GM18502 (cell line): ENCODE data around the gene CEP85.
A peak's percentile ranks its signal among the peaks of the same experiment; 100 is the strongest.

Source experiments
- ATAC-seq: cut with Tn5 transposase; IDR thresholded peaks from one replicate; pipeline ENCODE4 v1.9.1; 2021; ENCODE audit warnings: mild to moderate bottlenecking; ENCODE audit not compliant: unreplicated experiment, poor library complexity

Gene CEP85

GRCh38 chr1:26275580-26276431 lies 41.8 kb downstream of the CEP85 start:
- no peak for ATAC-seq

- ATAC-seq = no peak
These were observed 42.4 kb downstream of the CEP85 start for GRCh38 chr1:26276432-26276838.

- no peak for ATAC-seq
These were observed 43.3 kb downstream of the CEP85 start for GRCh38 chr1:26277261-26277661.

- no peak for ATAC-seq
These were observed 43.7 kb downstream of the CEP85 start for GRCh38 chr1:26277719-26278118.

GRCh38 chr1:26278303-26278702 lies 44.3 kb downstream of the CEP85 start:
- no peak for ATAC-seq

GRCh38 chr1:26278724-26279455 lies 44.9 kb downstream of the CEP85 start:
- ATAC-seq = no peak

GRCh38 chr1:26279456-26280332 lies 45.7 kb downstream of the CEP85 start, which contains the start of gene SH3BGRL3:
Gene SH3BGRL3 (plus strand): TSS chr1:26280086. CDS start chr1:26280156, 70 bp downstream.
- peak; percentile 55 for ATAC-seq

- ATAC-seq = no peak
These were observed 46.5 kb downstream of the CEP85 start for GRCh38 chr1:26280333-26281042.

- no peak for ATAC-seq
These were observed 47.3 kb downstream of the CEP85 start for GRCh38 chr1:26281091-26281958.

GRCh38 chr1:26281971-26282370 lies 48.0 kb downstream of the CEP85 start:
- no peak for ATAC-seq

- no peak for ATAC-seq
These were observed 48.5 kb downstream of the CEP85 start for GRCh38 chr1:26282401-26282918.

- no peak for ATAC-seq
These were observed 49.4 kb downstream of the CEP85 start for GRCh38 chr1:26283279-26283853.

GRCh38 chr1:26283871-26284596 lies 50.0 kb downstream of the CEP85 start:
- no peak for ATAC-seq

- peak; percentile 34 for ATAC-seq
These were observed 50.8 kb downstream of the CEP85 start for GRCh38 chr1:26284597-26285347.

- no peak for ATAC-seq
These were observed 51.5 kb downstream of the CEP85 start for GRCh38 chr1:26285366-26286063.

GRCh38 chr1:26286064-26286416 lies 52.0 kb downstream of the CEP85 start:
- no peak for ATAC-seq
